Liver (tissue), 9 donors: Measurements from ENCODE around the gene TNFAIP6. TPM values are rescaled to one million over a fixed set of nuclear protein-coding genes. Genes with fewer than 3 reads are reported as not detected.

ENCODE experiments used
- DNase-seq: peaks from one replicate; pipeline ENCODE4 v3.0.0-alpha.2; 2017; ENCODE audit warnings: low spot score
- H3K27ac ChIP-seq, 2 donors: one replicate each; pipeline ENCODE4 v1.7.0; 2013; ENCODE audit warnings: inconsistent platforms in 2 of 2, low read length in 2 of 2, control low read depth in 1 of 2, low read depth in 1 of 2, mild to moderate bottlenecking in 1 of 2
- H3K27me3 ChIP-seq, 4 donors: one replicate each; pipeline versions ENCODE4 v1.6.1 to v1.7.0; 2013; ENCODE audit warnings: low read length in 3 of 4, inconsistent platforms in 1 of 4, mild to moderate bottlenecking in 1 of 4, moderate library complexity in 1 of 4; ENCODE audit not compliant: control insufficient read depth in 4 of 4, insufficient read depth in 4 of 4
- H3K36me3 ChIP-seq, 4 donors: one replicate each; pipeline versions ENCODE4 v1.6.1 to v1.7.0; 2013; ENCODE audit warnings: low read length in 3 of 4, mild to moderate bottlenecking in 3 of 4, low read depth in 1 of 4, moderate library complexity in 1 of 4; ENCODE audit not compliant: control insufficient read depth in 4 of 4, insufficient read depth in 3 of 4
- H3K4me1 ChIP-seq, 4 donors: one replicate each; pipeline versions ENCODE4 v1.6.1 to v1.7.0; 2013; ENCODE audit warnings: low read length in 3 of 4, mild to moderate bottlenecking in 3 of 4, moderate library complexity in 1 of 4; ENCODE audit not compliant: control insufficient read depth in 4 of 4, insufficient read depth in 4 of 4
- H3K4me3 ChIP-seq, 3 donors: one replicate each; pipeline versions ENCODE4 v1.6.1 to v1.7.0; 2013; ENCODE audit warnings: low read length in 3 of 3, control low read depth in 1 of 3, low read depth in 1 of 3, mild to moderate bottlenecking in 1 of 3
- H3K9ac ChIP-seq, 2 donors: one replicate each; pipeline ENCODE4 v1.7.0; 2013; ENCODE audit warnings: low read length in 2 of 2, mild to moderate bottlenecking in 2 of 2, moderate library complexity in 2 of 2, control low read depth in 1 of 2, low read depth in 1 of 2
- H3K9me3 ChIP-seq, 4 donors: one replicate each; pipeline versions ENCODE4 v1.6.1 to v1.7.0; 2013; ENCODE audit warnings: low read length in 3 of 4; ENCODE audit not compliant: control insufficient read depth in 4 of 4
- FOXA1 ChIP-seq: IDR thresholded peaks from 2 replicates; pipeline ENCODE4 v1.6.1; 2016; ENCODE audit warnings: antibody characterized with exemption
- GABPA ChIP-seq, 2 donors: IDR thresholded peaks in 1 of 2; conservative IDR thresholded peaks in 1 of 2; 2 replicates each; pipeline ENCODE4 v1.6.1; 2016; ENCODE audit warnings: antibody characterized with exemption in 2 of 2, mild to moderate bottlenecking in 1 of 2, moderate library complexity in 1 of 2
- HNF4A ChIP-seq, 2 donors: conservative IDR thresholded peaks; 2 replicates each; pipeline ENCODE4 v1.6.1; 2016; ENCODE audit warnings: antibody characterized with exemption in 2 of 2, mild to moderate bottlenecking in 2 of 2
- HNF4G ChIP-seq: IDR thresholded peaks from 2 replicates; pipeline ENCODE4 v1.6.1; 2016; ENCODE audit warnings: antibody characterized with exemption
- JUND ChIP-seq, 2 donors: IDR thresholded peaks; 2 replicates each; pipeline ENCODE4 v1.6.1; 2016; ENCODE audit warnings: antibody characterized with exemption in 2 of 2
- NR2F2 ChIP-seq: IDR thresholded peaks from 2 replicates; pipeline ENCODE4 v1.6.1; 2016; ENCODE audit warnings: antibody characterized with exemption
- RAD21 ChIP-seq, 2 donors: IDR thresholded peaks; 2 replicates each; pipeline ENCODE4 v1.6.1; 2016; ENCODE audit warnings: antibody characterized with exemption in 2 of 2, mild to moderate bottlenecking in 2 of 2
- RXRA ChIP-seq, 2 donors: IDR thresholded peaks; 2 replicates each; pipeline ENCODE4 v1.6.1; 2017 to 2018; ENCODE audit warnings: antibody characterized with exemption in 2 of 2, mild to moderate bottlenecking in 1 of 2
- SP1 ChIP-seq: IDR thresholded peaks from 2 replicates; pipeline ENCODE4 v1.6.1; 2018; ENCODE audit warnings: antibody characterized with exemption, mild to moderate bottlenecking
- TAF1 ChIP-seq: conservative IDR thresholded peaks from 2 replicates; pipeline ENCODE4 v1.6.1; 2016; ENCODE audit warnings: antibody characterized with exemption, mild to moderate bottlenecking
- YY1 ChIP-seq: IDR thresholded peaks from 2 replicates; pipeline ENCODE4 v1.6.1; 2016; ENCODE audit warnings: antibody characterized with exemption, mild to moderate bottlenecking
- WGBS: extraction: QIAGEN DNeasy Blood & Tissue Kit; methylation state at CpG from one replicate; pipeline ENCODE4 v1.1.7; 2013; 5-methylcytosine and 5-hydroxymethylcytosine counted together
- polyA plus RNA-seq, 2 donors: library from polyadenylated mRNA; stranded (reverse) in 1 of 2; unstranded in 1 of 2; fragments of 200-250 nt in 1 of 2; fragments of >200 nt in 1 of 2; fragmentation: Nextera tagmentation in 1 of 2; extraction: Ambion mirVana in 1 of 2; gene quantifications; one replicate each; pipeline versions ENCODE4 v1.2.1 to v1.2.3, GENCODE V29; 2013 to 2015
- total RNA-seq, 2 donors: library from RNA; depleted of rRNA; stranded (reverse); fragments of >200 nt; gene quantifications; one replicate each; pipeline ENCODE4 v1.2.3, GENCODE V29; 2014
- TF ChIP-seq, protein P1 (sequence below): fragments of 150-350 bp; IDR thresholded peaks from 2 replicates; pipeline ENCODE4 v1.5.1; 2017; ENCODE audit warnings: improper control_type of control experiment, low read depth, low read length; ENCODE audit not compliant: missing input control
- TF ChIP-seq, protein P2 (sequence below): IDR thresholded peaks from 2 replicates; pipeline ENCODE4 v1.6.1; 2016; ENCODE audit warnings: antibody characterized with exemption
- TF ChIP-seq, protein P3 (sequence below): IDR thresholded peaks from 2 replicates; pipeline ENCODE4 v1.6.1; 2016; ENCODE audit warnings: antibody characterized with exemption
- TF ChIP-seq, protein P4 (sequence below): IDR thresholded peaks from 2 replicates; pipeline ENCODE4 v1.6.1; 2016; ENCODE audit warnings: antibody characterized with exemption
- donor health status: healthy.
- donor health status: healthy.
- donor health status: healthy.
- donor health status: healthy.
- donor health status: healthy.

The TNFAIP6 gene
- total and polyA plus RNA-seq, 4 donors = 0.17 to 0.28 (median 0.20) TPM

DNA sequence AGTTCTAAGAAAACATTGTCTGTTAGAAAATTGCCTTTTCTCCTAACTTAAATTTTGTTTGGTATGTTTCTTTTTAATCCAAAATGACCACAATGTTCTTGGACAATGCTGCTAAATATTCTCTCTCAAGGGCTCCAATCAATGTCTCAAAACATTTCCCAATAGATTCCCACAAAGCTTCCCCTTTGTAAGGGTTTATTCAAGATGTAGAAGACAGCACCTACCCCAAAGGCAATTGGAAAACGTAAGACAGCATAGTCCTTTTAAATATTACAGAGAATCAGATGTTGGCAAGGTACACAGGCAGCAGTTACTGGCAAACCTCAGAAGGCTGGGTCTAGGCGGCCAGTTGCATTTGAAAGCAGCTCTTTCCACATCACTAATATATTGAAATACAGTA is 34.0 kb downstream of the TNFAIP6 start:
- TF ChIP-seq NR2F2 = no peak
- no peak for TF ChIP-seq GABPA (IDR thresholded peaks at IDR 0.05 in 1 of 2, conservative IDR thresholded peaks at IDR 0.05 in 1 of 2)
- TF ChIP-seq, protein P1, sequence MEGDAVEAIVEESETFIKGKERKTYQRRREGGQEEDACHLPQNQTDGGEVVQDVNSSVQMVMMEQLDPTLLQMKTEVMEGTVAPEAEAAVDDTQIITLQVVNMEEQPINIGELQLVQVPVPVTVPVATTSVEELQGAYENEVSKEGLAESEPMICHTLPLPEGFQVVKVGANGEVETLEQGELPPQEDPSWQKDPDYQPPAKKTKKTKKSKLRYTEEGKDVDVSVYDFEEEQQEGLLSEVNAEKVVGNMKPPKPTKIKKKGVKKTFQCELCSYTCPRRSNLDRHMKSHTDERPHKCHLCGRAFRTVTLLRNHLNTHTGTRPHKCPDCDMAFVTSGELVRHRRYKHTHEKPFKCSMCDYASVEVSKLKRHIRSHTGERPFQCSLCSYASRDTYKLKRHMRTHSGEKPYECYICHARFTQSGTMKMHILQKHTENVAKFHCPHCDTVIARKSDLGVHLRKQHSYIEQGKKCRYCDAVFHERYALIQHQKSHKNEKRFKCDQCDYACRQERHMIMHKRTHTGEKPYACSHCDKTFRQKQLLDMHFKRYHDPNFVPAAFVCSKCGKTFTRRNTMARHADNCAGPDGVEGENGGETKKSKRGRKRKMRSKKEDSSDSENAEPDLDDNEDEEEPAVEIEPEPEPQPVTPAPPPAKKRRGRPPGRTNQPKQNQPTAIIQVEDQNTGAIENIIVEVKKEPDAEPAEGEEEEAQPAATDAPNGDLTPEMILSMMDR = no peak
- no peak for TF ChIP-seq FOXA1
- TF ChIP-seq, protein P2, sequence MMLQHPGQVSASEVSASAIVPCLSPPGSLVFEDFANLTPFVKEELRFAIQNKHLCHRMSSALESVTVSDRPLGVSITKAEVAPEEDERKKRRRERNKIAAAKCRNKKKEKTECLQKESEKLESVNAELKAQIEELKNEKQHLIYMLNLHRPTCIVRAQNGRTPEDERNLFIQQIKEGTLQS = no peak
- TF ChIP-seq JUND (IDR thresholded peaks at IDR 0.05) = no peak
- TF ChIP-seq, protein P3, sequence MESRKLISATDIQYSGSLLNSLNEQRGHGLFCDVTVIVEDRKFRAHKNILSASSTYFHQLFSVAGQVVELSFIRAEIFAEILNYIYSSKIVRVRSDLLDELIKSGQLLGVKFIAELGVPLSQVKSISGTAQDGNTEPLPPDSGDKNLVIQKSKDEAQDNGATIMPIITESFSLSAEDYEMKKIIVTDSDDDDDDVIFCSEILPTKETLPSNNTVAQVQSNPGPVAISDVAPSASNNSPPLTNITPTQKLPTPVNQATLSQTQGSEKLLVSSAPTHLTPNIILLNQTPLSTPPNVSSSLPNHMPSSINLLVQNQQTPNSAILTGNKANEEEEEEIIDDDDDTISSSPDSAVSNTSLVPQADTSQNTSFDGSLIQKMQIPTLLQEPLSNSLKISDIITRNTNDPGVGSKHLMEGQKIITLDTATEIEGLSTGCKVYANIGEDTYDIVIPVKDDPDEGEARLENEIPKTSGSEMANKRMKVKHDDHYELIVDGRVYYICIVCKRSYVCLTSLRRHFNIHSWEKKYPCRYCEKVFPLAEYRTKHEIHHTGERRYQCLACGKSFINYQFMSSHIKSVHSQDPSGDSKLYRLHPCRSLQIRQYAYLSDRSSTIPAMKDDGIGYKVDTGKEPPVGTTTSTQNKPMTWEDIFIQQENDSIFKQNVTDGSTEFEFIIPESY = no peak
- no peak for TF ChIP-seq RXRA (IDR thresholded peaks at IDR 0.05)
- TF ChIP-seq HNF4G = no peak
- TF ChIP-seq SP1 = no peak
- no peak for TF ChIP-seq HNF4A (conservative IDR thresholded peaks at IDR 0.05)
- TF ChIP-seq YY1 = no peak
- Histone ChIP-seq H3K27ac (no peak overlapping the region), H3K9me3 (no peaks in the 10 kb centered on the region), H3K4me1 (no peaks in the 10 kb centered on the region), H3K27me3 (no peaks in the 10 kb centered on the region), H3K36me3 (no peaks in the 10 kb centered on the region), H3K9ac (no peak overlapping the region), H3K4me3 (no peak overlapping the region)
- WGBS = 72% methylated on average over 2 of the region's 2 CpGs
- DNase-seq = no peak

DNA sequence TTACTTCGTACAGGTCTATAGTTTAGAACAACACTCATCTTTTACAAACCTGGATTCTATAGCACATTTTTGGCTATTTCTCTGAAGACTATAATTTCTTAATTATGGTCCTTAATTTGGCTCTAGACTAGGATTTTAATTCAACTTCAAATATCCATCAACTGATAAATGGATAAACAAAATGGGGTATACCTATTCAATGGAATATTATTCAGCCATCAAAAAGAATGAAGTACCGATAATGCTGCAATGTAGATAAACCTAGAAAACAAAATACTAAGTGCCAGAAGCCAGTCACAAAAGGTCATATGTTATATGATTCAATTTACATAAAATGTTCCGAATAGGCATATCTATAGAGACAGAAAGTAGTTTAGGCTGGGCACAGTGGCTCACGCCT is 37.1 kb downstream of the TNFAIP6 start:
- WGBS = 90% methylated on average over 4 of the region's 4 CpGs
- no peak overlapping the region for H3K4me3 ChIP-seq
- no peak overlapping the region for H3K27ac ChIP-seq
- H3K9ac ChIP-seq = no peak overlapping the region
- no peak for TF ChIP-seq RXRA (IDR thresholded peaks at IDR 0.05)
- no peaks in the 10 kb centered on the region for H3K9me3 ChIP-seq
- no peak for DNase-seq
- H3K4me1 ChIP-seq = no peaks in the 10 kb centered on the region
- no peaks in the 10 kb centered on the region for H3K27me3 ChIP-seq
- H3K36me3 ChIP-seq = no peaks in the 10 kb centered on the region

DNA sequence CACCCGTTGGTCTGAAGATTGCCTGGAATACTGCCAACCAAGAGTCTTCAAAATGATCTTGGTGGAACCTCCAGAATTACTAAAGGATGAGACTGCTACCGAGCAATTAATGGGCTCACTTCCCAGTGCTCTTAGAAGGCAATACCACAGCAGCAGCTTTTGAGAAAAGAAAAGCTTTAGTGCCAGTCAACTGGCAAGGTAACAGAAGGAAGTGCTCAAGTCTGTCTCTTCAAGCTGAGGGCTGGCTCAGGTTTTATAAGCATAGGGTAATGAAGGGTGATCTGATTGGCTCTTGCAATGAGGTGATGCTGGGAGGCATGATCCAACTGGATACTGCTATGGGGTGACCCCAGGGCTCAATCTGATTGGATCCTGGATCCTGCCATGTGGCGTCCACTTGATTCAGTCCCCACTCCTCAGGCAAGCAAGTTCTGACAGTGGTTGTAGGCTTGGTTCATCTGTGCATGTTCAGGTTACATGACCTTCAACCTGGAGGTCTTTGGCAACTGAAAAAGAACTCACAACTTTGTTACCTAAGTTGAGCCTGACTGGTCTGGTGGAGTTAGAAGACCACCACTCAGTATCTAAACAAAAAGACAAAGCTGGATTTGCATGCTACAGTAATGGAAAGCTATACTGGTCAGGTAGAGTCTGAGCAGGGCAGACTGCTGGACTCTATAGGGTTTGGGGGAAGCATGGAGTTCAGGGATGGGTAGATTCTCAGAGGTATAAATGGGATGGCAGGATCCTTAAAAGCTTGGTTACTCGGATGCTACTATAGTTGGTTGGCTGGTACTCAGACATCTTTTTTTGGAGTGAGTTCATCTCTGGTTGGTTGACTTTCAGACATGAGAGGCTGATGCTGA is 38.4 kb downstream of the TNFAIP6 start:
- H3K9me3 ChIP-seq = no peaks in the 10 kb centered on the region
- no peak overlapping the region for H3K4me3 ChIP-seq
- H3K27me3 ChIP-seq = no peaks in the 10 kb centered on the region
- no peak for DNase-seq
- no peaks in the 10 kb centered on the region for H3K4me1 ChIP-seq
- 92% methylated on average over 4 of the region's 4 CpGs for WGBS
- no peak overlapping the region for H3K9ac ChIP-seq
- H3K36me3 ChIP-seq = no peaks in the 10 kb centered on the region
- H3K27ac ChIP-seq = no peak overlapping the region
- no peak for TF ChIP-seq HNF4G
- TF ChIP-seq YY1 = no peak
- TF ChIP-seq, protein P2 = no peak
- TF ChIP-seq TAF1 = no peak
- TF ChIP-seq, protein P1 = no peak
- no peak for TF ChIP-seq JUND (IDR thresholded peaks at IDR 0.05)
- TF ChIP-seq RAD21 (IDR thresholded peaks at IDR 0.05) = no peak
- TF ChIP-seq, protein P3 = no peak
- TF ChIP-seq SP1 = no peak
- TF ChIP-seq, protein P4, sequence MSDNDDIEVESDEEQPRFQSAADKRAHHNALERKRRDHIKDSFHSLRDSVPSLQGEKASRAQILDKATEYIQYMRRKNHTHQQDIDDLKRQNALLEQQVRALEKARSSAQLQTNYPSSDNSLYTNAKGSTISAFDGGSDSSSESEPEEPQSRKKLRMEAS = no peak
- no peak for TF ChIP-seq NR2F2
- no peak for TF ChIP-seq HNF4A (conservative IDR thresholded peaks at IDR 0.05)
- no peak for TF ChIP-seq GABPA (IDR thresholded peaks at IDR 0.05 in 1 of 2, conservative IDR thresholded peaks at IDR 0.05 in 1 of 2)
